Skeletal muscle satellite cell (primary cell): ENCODE data around the gene PECR.
"Not testable (repeated sequence)": the region's sequence is repeated elsewhere in the genome, so short reads cannot be mapped to it uniquely, and the experiment has no call there.

Experiments
- H3K27me3 ChIP-seq: 2 replicates; pipeline ENCODE4 v1.7.0; 2013; ENCODE audit warnings: low read length; ENCODE audit not compliant: control insufficient read depth, insufficient read depth
- H3K36me3 ChIP-seq: 2 replicates; pipeline ENCODE4 v1.7.0; 2013; ENCODE audit warnings: mild to moderate bottlenecking, control low read depth, low read length; ENCODE audit not compliant: insufficient read depth
- H3K4me1 ChIP-seq: 2 replicates; pipeline ENCODE4 v1.7.0; 2013; ENCODE audit warnings: low read length; ENCODE audit not compliant: control insufficient read depth, insufficient read depth
- H3K4me2 ChIP-seq: 2 replicates; pipeline ENCODE4 v1.7.0; 2013; ENCODE audit warnings: mild to moderate bottlenecking, low read length
- H3K4me3 ChIP-seq: 2 replicates; pipeline ENCODE4 v1.7.0; 2013; ENCODE audit warnings: low read length
- H3K9ac ChIP-seq: 2 replicates; pipeline ENCODE4 v1.7.0; 2013; ENCODE audit warnings: mild to moderate bottlenecking, low read depth, low read length, moderate library complexity
- H3K9me3 ChIP-seq: replicated peaks from 2 replicates; pipeline ENCODE4 v1.7.0; 2013; ENCODE audit warnings: mild to moderate bottlenecking, control low read depth, low read length

PECR gene

GRCh38 chr2:216004697-216005283 is 76.8 kb downstream of the PECR start:
- Histone ChIP-seq H3K27me3 (peaks cover 6% of the 10 kb centered on the region), H3K4me1 (peaks cover 9% of the 10 kb centered on the region), H3K36me3 (no peaks in the 10 kb centered on the region), H3K4me3 (no peak overlapping the region), H3K9ac (no peak overlapping the region), H3K4me2 (no peak overlapping the region), H3K9me3 (no peaks in the 10 kb centered on the region)

DNA sequence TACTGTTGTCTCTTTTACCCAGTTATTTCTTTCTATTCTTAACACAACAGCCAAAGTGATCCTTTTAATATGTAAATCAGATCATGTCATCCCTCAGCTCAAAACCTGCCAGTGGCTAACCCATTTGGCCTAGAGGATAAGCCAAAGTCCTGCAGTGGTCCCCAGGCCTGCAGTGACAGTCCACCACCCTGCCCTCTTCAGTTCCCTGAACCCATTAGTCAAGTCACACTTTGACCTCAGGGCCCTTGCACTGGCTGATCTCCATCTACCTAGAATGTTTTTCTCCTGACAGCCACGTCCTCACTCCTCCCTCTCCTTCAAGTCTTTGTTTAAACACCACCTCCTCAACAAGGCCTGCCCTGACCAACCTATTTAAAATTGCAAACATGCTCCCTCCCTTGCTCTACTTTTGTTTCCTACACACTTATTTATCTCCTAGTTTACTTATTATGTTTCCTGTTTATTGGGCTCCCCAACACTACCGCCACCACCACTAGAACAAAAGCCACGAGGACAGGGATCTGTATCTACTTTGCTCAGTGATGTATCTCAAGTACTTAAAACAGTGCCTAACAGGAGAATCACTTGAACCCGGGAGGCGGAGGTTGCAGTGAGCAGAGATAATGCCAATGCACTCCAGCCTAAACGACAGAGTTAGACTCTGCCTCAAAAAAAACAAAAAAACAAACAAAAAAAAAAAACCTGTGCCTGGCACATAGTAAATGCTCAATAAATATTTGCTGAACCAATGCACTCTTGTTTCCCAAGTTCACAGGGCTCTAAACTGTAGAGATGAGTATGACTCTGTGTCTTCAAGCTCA is 77.5 kb downstream of the PECR start:
- Histone ChIP-seq H3K36me3 (no peaks in the 10 kb centered on the region), H3K27me3 (peaks cover 6% of the 10 kb centered on the region), H3K4me3 (no peak overlapping the region), H3K9me3 (no peaks in the 10 kb centered on the region), H3K9ac (no peak overlapping the region), H3K4me2 (no peak overlapping the region), H3K4me1 (peaks cover 9% of the 10 kb centered on the region)

DNA sequence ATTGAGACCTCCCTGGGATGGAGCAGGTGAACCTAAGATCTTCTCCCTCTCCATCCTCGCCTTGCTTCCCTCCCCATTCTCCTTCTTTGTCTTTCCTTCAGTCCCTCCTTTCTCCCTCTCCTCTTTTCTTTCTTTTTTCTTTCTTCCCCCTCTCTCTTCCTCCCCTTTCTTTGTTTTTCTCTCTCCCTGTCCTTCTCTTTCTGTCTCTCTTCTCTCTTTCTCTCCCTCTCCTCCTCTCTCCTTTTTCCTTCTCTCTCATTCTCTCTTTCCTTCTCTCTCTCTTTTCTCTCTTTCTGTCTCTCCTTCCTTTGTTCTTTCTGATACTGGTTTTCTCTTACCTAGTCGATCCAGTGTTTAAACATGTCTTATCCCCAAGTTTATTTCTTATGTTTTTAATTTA is 78.9 kb downstream of the PECR start:
- Histone ChIP-seq H3K4me1 (peaks cover 9% of the 10 kb centered on the region), H3K4me2 (no peak overlapping the region), H3K27me3 (peaks cover 6% of the 10 kb centered on the region), H3K4me3 (no peak overlapping the region), H3K36me3 (no peaks in the 10 kb centered on the region), H3K9ac (no peak overlapping the region), H3K9me3 (no peaks in the 10 kb centered on the region)

DNA sequence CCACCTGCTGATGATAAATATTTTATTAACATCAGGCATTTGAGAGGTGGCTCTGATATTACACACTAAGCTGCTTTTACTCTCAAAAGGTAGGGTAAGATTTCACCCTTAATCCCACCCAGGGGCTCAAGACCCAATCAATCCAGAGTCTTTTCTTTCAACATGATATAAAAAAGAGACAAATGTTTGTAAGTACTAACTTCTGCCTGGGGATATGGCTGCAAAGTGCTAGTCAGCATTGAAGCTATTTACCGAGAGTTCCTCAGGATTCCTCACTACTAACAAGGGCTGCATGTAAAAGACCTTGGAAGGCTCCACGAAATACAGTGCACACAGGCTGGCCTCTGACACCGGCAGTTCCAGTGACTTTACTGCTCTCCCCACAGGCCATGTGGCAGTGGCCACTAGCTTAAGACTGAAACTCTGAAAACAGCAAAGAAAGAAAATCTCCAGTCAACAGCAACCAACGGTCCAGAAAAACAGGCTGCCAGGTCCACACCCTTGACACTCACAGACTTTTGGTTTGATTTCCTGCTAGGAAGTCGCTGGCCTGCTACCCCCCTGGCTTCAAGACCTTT is 79.4 kb downstream of the PECR start:
- Histone ChIP-seq H3K4me3 (no peak overlapping the region), H3K9me3 (no peaks in the 10 kb centered on the region), H3K36me3 (no peaks in the 10 kb centered on the region), H3K4me2 (no peak overlapping the region), H3K9ac (no peak overlapping the region), H3K4me1 (peaks cover 9% of the 10 kb centered on the region), H3K27me3 (peaks cover 6% of the 10 kb centered on the region)

DNA sequence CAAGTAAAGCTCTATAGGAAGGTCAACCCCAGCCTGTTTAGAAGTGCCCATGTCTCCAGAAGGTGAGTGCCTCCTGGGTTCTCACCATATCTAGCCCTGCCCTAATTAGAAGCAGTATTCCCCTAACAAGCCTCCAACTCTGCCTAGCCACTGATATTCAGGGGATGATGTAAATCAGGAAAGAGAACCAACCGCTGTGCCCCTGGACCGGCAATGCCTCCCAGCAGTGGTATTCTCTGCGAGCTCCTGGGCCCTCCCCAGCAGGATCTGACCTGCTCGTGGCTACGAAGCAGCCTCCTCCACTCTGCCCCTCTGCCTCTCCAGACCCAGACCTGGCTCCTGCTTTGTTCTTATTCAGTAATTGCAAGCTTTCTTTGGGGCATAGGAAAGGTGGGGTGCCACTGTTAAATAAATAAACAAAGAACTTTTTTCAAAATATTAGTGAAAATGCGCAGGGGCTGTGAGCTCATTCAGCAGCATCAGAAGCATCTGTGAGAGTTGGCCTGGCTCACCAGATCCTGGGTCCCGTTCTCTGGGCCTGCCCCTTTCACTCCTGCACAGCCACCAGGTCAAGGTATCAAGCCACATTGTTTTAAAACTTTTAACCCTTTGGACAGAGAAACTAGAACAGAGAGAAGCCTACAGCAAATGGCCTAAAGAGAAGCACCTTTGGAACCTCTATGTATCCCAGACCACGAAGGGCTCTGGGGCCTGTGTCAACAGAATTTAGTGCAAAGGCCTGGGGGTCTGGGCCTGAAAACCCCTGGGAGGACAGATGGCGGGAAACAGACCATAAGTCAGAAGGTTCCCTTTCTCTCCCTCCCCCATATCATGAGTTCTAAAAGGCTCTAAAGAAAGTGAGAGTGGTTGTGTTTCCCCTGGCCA is 80.2 kb downstream of the PECR start:
- no peak overlapping the region for H3K9ac ChIP-seq
- H3K4me2 ChIP-seq = no peak overlapping the region
- H3K36me3 ChIP-seq = no peaks in the 10 kb centered on the region
- peaks cover 6% of the 10 kb centered on the region for H3K27me3 ChIP-seq
- peaks cover 8% of the 10 kb centered on the region for H3K4me1 ChIP-seq
- no peak overlapping the region for H3K4me3 ChIP-seq
- H3K9me3 ChIP-seq = no peaks in the 10 kb centered on the region

DNA sequence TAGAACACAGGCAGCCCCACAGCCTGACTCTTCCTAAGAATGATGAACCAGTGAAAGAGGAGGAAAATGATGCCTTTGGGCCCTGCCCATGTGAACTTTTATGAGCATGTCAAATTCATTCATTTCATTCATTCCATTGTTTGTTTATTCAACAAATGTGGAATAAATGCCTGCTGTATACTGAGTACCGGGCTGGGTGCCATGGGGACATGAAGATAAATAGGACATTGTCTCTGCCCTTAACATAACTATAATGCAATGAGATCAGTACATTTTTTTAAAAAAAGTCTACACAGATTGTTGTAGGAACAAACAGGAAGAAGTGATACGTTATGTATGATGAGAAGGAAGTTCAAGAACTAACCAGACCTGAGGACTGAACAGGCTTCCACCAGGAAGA is 83.0 kb downstream of the PECR start:
- H3K9me3 ChIP-seq = no peaks in the 10 kb centered on the region
- H3K27me3 ChIP-seq = peaks cover 6% of the 10 kb centered on the region
- H3K4me2 ChIP-seq = no peak overlapping the region
- H3K9ac ChIP-seq = no peak overlapping the region
- no peak overlapping the region for H3K4me3 ChIP-seq
- H3K4me1 ChIP-seq = no peaks in the 10 kb centered on the region
- H3K36me3 ChIP-seq = no peaks in the 10 kb centered on the region

DNA sequence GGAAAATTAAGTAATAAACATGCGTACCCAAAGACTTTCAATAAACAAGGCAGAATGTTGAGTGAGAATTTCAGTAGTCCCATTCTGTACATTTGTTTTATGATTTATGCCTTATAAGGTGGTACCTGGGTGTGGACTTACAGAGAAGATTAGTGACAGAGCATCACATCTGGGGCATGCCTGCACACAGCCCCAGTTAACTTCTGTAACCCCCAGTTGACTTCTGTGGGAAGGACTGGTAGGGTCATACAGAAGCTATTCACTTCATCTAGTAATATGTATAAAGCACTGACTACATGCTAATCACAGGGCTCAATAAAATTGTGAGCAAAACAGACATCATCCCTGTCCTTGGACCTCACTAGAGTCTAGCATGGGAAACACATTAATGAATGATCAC is 84.4 kb downstream of the PECR start:
- Histone ChIP-seq H3K4me2 (no peak overlapping the region), H3K27me3 (peaks cover 6% of the 10 kb centered on the region), H3K9me3 (no peaks in the 10 kb centered on the region), H3K4me3 (no peak overlapping the region), H3K36me3 (no peaks in the 10 kb centered on the region), H3K4me1 (no peaks in the 10 kb centered on the region), H3K9ac (no peak overlapping the region)

DNA sequence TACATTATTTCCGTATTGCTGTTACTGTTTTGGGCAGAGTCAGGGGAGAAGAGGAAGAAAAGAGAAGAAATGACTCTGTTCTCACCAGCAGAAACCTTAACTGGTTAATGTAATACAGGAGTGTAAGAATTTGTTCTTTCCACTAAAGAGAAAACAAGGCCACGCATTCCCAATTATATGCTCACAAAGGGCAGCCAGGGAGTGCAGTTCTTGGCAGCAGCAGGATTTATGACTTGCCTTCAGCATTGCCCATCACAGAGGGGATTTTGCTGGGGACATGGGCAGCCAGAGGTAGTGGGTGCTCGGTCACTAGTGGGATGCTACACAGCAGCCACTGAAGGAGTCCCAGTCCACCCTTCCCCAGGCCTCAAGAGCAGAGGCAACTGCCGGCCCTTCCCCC is 86.7 kb downstream of the PECR start:
- no peak overlapping the region for H3K4me3 ChIP-seq
- no peaks in the 10 kb centered on the region for H3K4me1 ChIP-seq
- H3K4me2 ChIP-seq = no peak overlapping the region
- no peaks in the 10 kb centered on the region for H3K36me3 ChIP-seq
- H3K27me3 ChIP-seq = no peaks in the 10 kb centered on the region
- no peak overlapping the region for H3K9ac ChIP-seq
- H3K9me3 ChIP-seq = no peaks in the 10 kb centered on the region

DNA sequence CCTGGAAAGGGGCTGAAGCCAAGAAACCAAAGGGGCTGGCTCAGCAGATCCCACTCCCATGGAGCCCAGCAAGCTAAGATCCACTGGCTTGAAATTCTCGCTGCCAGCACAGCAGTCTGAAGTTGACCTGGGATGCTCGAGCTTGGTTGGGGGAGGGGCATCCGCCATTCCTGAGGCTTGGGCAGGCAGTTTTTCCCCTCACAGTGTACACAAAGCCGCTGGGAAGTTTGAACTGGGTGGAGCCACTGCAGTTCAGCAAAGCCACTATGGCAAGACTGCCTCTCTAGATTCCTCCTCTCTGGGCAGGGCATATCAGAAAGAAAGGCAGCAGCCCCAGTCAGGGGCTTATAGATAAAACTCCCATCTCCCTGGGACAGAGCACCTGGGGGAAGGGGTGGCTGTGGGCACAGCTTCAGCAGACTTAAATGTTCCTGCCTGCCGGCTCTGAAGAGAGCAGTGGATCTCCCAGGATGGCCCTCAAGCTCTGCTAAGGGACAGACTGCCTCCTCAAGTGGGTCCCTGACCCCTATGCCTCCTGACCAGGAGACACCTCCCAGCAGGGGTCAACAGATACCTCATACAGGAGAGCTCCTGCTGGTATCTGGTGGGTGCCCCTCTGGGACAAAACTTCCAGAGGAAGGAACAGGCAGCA is 92.9 kb downstream of the PECR start:
- not testable (repeated sequence) for H3K4me1 ChIP-seq, H3K9me3 ChIP-seq, H3K4me3 ChIP-seq, H3K36me3 ChIP-seq, H3K4me2 ChIP-seq, H3K27me3 ChIP-seq, H3K9ac ChIP-seq
